Spleen (tissue), 7 donors: Measurements from ENCODE around the gene ZDBF2.

Source experiments
- CTCF ChIP-seq, 11 experiments: fragments of 200-600 bp in 7 of 11; fragments of 450-650 bp in 4 of 11; sonication (generic) in 4 of 11; IDR thresholded peaks in 8 of 11; conservative IDR thresholded peaks in 3 of 11; 1 replicate in 7 of 11; 2 replicates in 4 of 11; pipeline versions ENCODE4 v1.4.0 to v1.8.0; 2016 to 2021; ENCODE audit warnings: antibody characterized with exemption in 11 of 11, inconsistent platforms in 4 of 11, mild to moderate bottlenecking in 1 of 11
- POLR2A ChIP-seq, 3 donors: fragments of 450-650 bp; IDR thresholded peaks; one replicate each; pipeline ENCODE4 v1.5.1; 2017; ENCODE audit warnings: antibody characterized with exemption in 3 of 3, mild to moderate bottlenecking in 1 of 3
- POLR2AphosphoS5 ChIP-seq, 3 donors: sonication (generic); formaldehyde crosslinking; IDR thresholded peaks; one replicate each; pipeline ENCODE4 v1.5.1; 2017; ENCODE audit warnings: antibody characterized with exemption in 3 of 3
- donor health status: DM: no; HTN: no; CAD: no; lungs with moderate emphysema.
- donor health status: DM: no; HTN: no; CAD: no.
- donor health status: DM: no; HTN: no; CAD: no.

GRCh38 chr2:206311026-206311425 is 36.6 kb downstream of the ZDBF2 start:
- TF ChIP-seq CTCF (IDR thresholded peaks at IDR 0.05 in 8 of 11, conservative IDR thresholded peaks at IDR 0.05 in 3 of 11) (no peak), POLR2AphosphoS5 (IDR thresholded peaks at IDR 0.05) (no peak), POLR2A (IDR thresholded peaks at IDR 0.05) (no peak)
